Measurements from ENCODE around the gene FRG2C.
A peak's percentile ranks its signal among the peaks of the same experiment; 100 is the strongest.
"Not testable (repeated sequence)": the region's sequence is repeated elsewhere in the genome, so short reads cannot be mapped to it uniquely, and the experiment has no call there.

FRG2C gene

GRCh38 chr3:75664028-75664427 lies at the start of gene FRG2C:
Gene FRG2C, plus strand, starts transcription at chr3:75664328. Its CDS starts 52 bp downstream, at chr3:75664380.
- not testable (repeated sequence) for H3K4me3 ChIP-seq (ENCODE audit: low read length); H3K4me1 ChIP-seq (ENCODE audit: insufficient read depth, low read length); H3K36me3 ChIP-seq (ENCODE audit: insufficient read depth, low read depth, low read length); H3K9ac ChIP-seq (ENCODE audit: low read depth, low read length); H3K27ac ChIP-seq (ENCODE audit: low read length)
- Histone ChIP-seq H3K27me3 (ENCODE audit: insufficient read depth, low read length) (peaks cover 53% of the 10 kb centered on the region), H3K9me3 (ENCODE audit: insufficient read depth, low read depth, low read length) (peaks cover 12% of the 10 kb centered on the region)

- not testable (repeated sequence) for H3K36me3 ChIP-seq (ENCODE audit: insufficient read depth, low read depth, low read length); H3K27ac ChIP-seq (ENCODE audit: low read length); H3K9ac ChIP-seq (ENCODE audit: low read depth, low read length); H3K9me3 ChIP-seq (ENCODE audit: insufficient read depth, low read depth, low read length); H3K4me1 ChIP-seq (ENCODE audit: insufficient read depth, low read length)
- Histone ChIP-seq H3K4me3 (ENCODE audit: low read length) (peak overlapping the region; percentile 57; the same call in 1 of the 2 replicates), H3K27me3 (ENCODE audit: insufficient read depth, low read length) (peaks cover 20% of the 10 kb centered on the region)
These were observed 45.3 kb upstream of the FRG2C start for GRCh38 chr3:75618666-75619305.

GRCh38 chr3:75619481-75620031 lies 44.6 kb upstream of the FRG2C start:
- Histone ChIP-seq H3K4me3 (ENCODE audit: low read length) (peak overlapping the region; percentile 57; the same call in 1 of the 2 replicates), H3K27me3 (ENCODE audit: insufficient read depth, low read length) (peaks cover 20% of the 10 kb centered on the region)
- H3K36me3 ChIP-seq (ENCODE audit: insufficient read depth, low read depth, low read length); H3K4me1 ChIP-seq (ENCODE audit: insufficient read depth, low read length); H3K27ac ChIP-seq (ENCODE audit: low read length); H3K9me3 ChIP-seq (ENCODE audit: insufficient read depth, low read depth, low read length); H3K9ac ChIP-seq (ENCODE audit: low read depth, low read length): not testable (repeated sequence)

- H3K9ac ChIP-seq (ENCODE audit: low read depth, low read length); H3K27ac ChIP-seq (ENCODE audit: low read length); H3K4me1 ChIP-seq (ENCODE audit: insufficient read depth, low read length); H3K9me3 ChIP-seq (ENCODE audit: insufficient read depth, low read depth, low read length); H3K4me3 ChIP-seq (ENCODE audit: low read length); H3K36me3 ChIP-seq (ENCODE audit: insufficient read depth, low read depth, low read length): not testable (repeated sequence)
- H3K27me3 ChIP-seq (ENCODE audit: insufficient read depth, low read length), result peaks cover 20% of the 10 kb centered on the region
These were observed 42.4 kb upstream of the FRG2C start for GRCh38 chr3:75621772-75622171.

GRCh38 chr3:75623656-75624055 lies 40.5 kb upstream of the FRG2C start:
- H3K27me3 ChIP-seq (ENCODE audit: insufficient read depth, low read length), result peaks cover 13% of the 10 kb centered on the region
- H3K4me3 ChIP-seq (ENCODE audit: low read length); H3K4me1 ChIP-seq (ENCODE audit: insufficient read depth, low read length); H3K9ac ChIP-seq (ENCODE audit: low read depth, low read length); H3K36me3 ChIP-seq (ENCODE audit: insufficient read depth, low read depth, low read length); H3K27ac ChIP-seq (ENCODE audit: low read length); H3K9me3 ChIP-seq (ENCODE audit: insufficient read depth, low read depth, low read length): not testable (repeated sequence)

GRCh38 chr3:75630887-75631535 lies 33.1 kb upstream of the FRG2C start:
- not testable (repeated sequence) for H3K9me3 ChIP-seq (ENCODE audit: insufficient read depth, low read depth, low read length); H3K4me3 ChIP-seq (ENCODE audit: low read length); H3K27me3 ChIP-seq (ENCODE audit: insufficient read depth, low read length)

GRCh38 chr3:75631541-75631940 lies 32.6 kb upstream of the FRG2C start:
- H3K9ac ChIP-seq (ENCODE audit: low read depth, low read length), result no peak overlapping the region

More at GRCh38 chr3:75630887-75631535, 33.1 kb upstream of the FRG2C start:
- H3K9ac ChIP-seq (ENCODE audit: low read depth, low read length); H3K27ac ChIP-seq (ENCODE audit: low read length); H3K36me3 ChIP-seq (ENCODE audit: insufficient read depth, low read depth, low read length); H3K4me1 ChIP-seq (ENCODE audit: insufficient read depth, low read length): not testable (repeated sequence)

GRCh38 chr3:75638947-75639346 lies 25.2 kb upstream of the FRG2C start:
- not testable (repeated sequence) for H3K4me1 ChIP-seq (ENCODE audit: insufficient read depth, low read length); H3K4me3 ChIP-seq (ENCODE audit: low read length); H3K9ac ChIP-seq (ENCODE audit: low read depth, low read length); H3K9me3 ChIP-seq (ENCODE audit: insufficient read depth, low read depth, low read length); H3K27me3 ChIP-seq (ENCODE audit: insufficient read depth, low read length); H3K27ac ChIP-seq (ENCODE audit: low read length); H3K36me3 ChIP-seq (ENCODE audit: insufficient read depth, low read depth, low read length)

More at GRCh38 chr3:75631541-75631940, 32.6 kb upstream of the FRG2C start:
- H3K4me3 ChIP-seq (ENCODE audit: low read length), result no peak overlapping the region
- no peaks in the 10 kb centered on the region for H3K9me3 ChIP-seq (ENCODE audit: insufficient read depth, low read depth, low read length)
- H3K4me1 ChIP-seq (ENCODE audit: insufficient read depth, low read length), result no peaks in the 10 kb centered on the region
- H3K27ac ChIP-seq (ENCODE audit: low read length), result no peak overlapping the region
- H3K27me3 ChIP-seq (ENCODE audit: insufficient read depth, low read length), result no peaks in the 10 kb centered on the region
- H3K36me3 ChIP-seq (ENCODE audit: insufficient read depth, low read depth, low read length), result no peaks in the 10 kb centered on the region

GRCh38 chr3:75641107-75641517 lies 23.0 kb upstream of the FRG2C start:
- not testable (repeated sequence) for H3K4me1 ChIP-seq (ENCODE audit: insufficient read depth, low read length); H3K9me3 ChIP-seq (ENCODE audit: insufficient read depth, low read depth, low read length); H3K27me3 ChIP-seq (ENCODE audit: insufficient read depth, low read length); H3K36me3 ChIP-seq (ENCODE audit: insufficient read depth, low read depth, low read length); H3K27ac ChIP-seq (ENCODE audit: low read length)
- H3K4me3 ChIP-seq (ENCODE audit: low read length), result peak overlapping the region; percentile 87
- peak overlapping the region; percentile 73; the same call in 1 of the 2 replicates for H3K9ac ChIP-seq (ENCODE audit: low read depth, low read length)

- H3K36me3 ChIP-seq (ENCODE audit: insufficient read depth, low read depth, low read length); H3K27me3 ChIP-seq (ENCODE audit: insufficient read depth, low read length); H3K4me1 ChIP-seq (ENCODE audit: insufficient read depth, low read length); H3K9me3 ChIP-seq (ENCODE audit: insufficient read depth, low read depth, low read length); H3K27ac ChIP-seq (ENCODE audit: low read length); H3K4me3 ChIP-seq (ENCODE audit: low read length); H3K9ac ChIP-seq (ENCODE audit: low read depth, low read length): not testable (repeated sequence)
These were observed 20.9 kb upstream of the FRG2C start for GRCh38 chr3:75643031-75643800.

GRCh38 chr3:75645548-75645947 lies 18.6 kb upstream of the FRG2C start:
- H3K4me3 ChIP-seq (ENCODE audit: low read length); H3K36me3 ChIP-seq (ENCODE audit: insufficient read depth, low read depth, low read length); H3K4me1 ChIP-seq (ENCODE audit: insufficient read depth, low read length); H3K27ac ChIP-seq (ENCODE audit: low read length); H3K9ac ChIP-seq (ENCODE audit: low read depth, low read length); H3K27me3 ChIP-seq (ENCODE audit: insufficient read depth, low read length); H3K9me3 ChIP-seq (ENCODE audit: insufficient read depth, low read depth, low read length): not testable (repeated sequence)

Data from iPS-20b (cell line).